ENCODE data around the gene SH3YL1.

The SH3YL1 gene

GRCh38 chr2:255195-255594, 8.6 kb downstream of the SH3YL1 start:
- DNase-seq: no peak

DNA sequence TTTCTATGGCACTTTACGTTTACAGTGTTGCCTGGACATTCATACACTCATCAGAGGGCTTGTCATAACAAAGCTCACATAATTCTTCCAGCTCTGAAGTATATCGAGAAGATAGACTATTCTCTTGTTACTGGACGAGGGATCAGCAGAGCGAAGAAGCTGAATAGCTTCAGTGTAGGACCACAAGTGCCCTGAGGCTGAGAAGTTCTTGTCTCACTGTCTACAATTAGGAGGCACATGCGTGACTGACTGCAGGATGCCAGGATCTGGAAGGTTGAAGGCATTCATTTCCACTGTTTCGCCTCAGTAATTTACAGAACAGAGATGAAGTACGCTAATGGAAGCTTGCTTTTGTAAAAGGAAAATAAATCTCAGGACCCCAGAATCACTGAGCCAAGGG, 9.6 kb downstream of the SH3YL1 start:
- DNase-seq: no peak

DNA sequence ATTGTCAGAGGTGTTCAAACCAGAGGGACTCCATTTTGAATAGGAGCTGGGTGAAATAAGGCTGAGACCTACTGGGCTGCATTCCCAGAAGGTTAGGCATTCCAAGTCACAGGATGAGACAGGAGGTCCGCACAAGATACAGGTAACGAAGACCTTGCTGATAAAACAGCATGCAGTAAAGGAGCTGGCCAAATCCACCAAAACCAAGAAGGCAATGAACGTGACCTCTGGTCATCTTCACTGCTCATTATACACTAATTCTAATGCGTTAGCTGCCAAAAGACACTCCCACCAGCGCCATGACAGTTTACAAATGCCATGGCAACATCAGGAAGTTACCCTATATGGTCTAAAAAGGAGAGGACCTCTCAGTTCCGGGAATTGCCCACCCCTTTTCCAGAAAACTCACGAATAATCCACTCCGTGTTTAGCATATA, 10.6 kb downstream of the SH3YL1 start:
- no peak for DNase-seq

- DNase-seq: no peak
These were observed 11.7 kb downstream of the SH3YL1 start for GRCh38 chr2:252001-252602.

- DNase-seq: no peak
These were observed 14.2 kb downstream of the SH3YL1 start for GRCh38 chr2:249538-250042.

- DNase-seq: no peak
These were observed 15.1 kb downstream of the SH3YL1 start for GRCh38 chr2:248724-249123.

DNA sequence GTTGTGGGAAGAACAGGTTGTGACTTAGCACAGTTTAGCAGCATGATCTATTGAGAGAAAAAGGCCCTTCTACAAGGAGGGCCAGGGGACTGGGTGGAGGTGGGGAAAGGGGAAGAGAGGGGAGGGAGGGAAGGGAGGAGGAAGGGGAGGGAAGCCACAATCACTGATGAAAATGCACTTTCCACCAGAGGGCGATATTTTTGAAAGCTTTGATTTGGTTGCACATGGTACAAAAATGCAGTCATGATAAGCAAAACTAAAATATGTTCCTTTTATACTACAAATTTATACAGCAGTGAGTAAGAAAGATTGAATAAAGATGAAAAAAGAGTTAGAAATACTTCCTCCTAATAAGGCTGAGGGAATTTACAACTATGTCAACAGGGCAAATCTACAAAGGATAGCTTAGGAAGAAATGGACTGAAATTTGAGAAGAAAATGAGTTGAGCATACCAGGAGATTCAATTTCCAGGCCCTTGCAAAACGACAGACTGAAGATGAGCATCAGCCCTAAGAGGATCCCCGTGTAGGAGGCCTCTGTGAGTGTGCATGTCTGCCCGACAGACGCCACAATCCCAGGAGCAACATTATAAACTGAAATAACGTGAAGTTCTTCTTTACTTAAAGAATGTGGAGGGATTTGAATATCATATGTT, 17.2 kb downstream of the SH3YL1 start:
- peak; percentile 56 for DNase-seq

DNA sequence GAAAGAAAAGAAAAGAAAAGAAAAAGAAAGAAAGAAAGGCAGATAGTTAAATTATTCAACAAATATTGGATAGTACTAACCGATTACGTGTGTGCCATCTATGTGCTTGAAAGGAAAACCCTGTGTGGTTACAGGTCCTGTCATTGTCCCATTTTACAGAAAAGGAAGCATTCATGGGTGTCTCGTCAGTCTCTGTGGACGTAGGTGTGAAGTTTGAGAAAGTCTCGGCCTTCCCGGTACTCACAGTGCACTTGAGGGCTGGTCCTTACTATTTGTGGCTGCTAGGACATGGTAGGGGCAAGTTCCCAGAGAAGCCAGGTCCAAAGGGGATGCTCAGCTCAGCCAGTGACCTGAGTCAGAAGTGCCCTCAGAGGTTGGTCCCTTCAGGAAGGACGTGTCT, 19.3 kb downstream of the SH3YL1 start:
- DNase-seq: no peak

DNA sequence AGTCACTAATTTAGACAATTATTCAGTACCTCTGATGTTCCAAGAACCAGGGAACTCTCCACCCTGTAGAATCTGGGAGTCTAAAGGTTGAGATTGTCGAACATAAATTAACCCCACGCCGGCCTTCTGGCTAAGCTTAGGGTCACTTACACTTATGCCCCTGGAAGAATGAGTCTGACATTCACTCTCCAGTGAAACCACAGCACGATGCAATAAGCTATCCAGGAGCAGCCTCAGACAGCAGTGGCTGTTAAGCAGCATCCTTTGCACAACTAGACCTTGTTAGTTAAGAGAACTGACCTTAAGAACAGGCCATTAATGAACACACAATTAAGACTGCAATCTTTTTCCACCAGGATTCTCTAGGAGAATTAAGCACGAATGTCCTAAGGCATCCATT, 25.0 kb downstream of the SH3YL1 start:
- no peak for DNase-seq

DNA sequence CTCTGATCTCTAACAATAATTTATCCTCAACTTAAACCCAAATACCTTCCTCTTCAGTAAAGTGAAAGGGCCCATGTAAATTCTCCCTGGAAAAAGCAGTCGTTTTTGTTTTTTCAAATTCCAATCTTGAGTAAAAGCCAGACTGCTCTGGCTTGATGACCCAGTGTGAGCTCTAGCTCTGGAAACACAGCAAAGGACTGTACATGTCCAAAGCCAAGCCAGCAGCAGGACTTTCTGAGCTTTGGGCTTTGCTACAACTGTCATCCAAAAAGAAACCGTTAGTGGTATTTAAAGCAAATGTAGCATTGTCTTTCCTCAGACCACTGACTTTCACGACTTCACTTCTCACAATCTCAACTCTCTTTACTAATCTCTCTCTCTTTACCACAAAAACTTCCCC, 25.4 kb downstream of the SH3YL1 start:
- no peak for DNase-seq

DNA sequence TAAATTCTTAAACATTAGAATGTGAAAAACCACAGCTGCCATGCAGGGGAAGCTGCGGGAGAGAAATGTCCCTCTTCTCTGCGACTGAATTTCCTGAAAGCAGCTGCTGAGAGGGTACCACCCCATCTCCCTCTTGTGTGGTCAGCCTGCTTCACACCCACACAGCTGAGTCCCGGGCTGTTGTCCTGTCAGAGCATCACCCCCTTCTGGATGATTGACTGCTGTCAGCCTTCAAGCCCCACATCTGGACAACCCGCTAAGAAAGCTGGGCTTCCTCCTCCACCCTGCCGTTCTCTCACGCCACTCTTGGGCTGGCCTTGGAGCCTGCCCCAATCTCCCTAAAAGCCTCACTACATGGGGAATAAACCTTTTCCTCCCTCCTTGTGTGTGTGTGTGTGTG, 26.0 kb downstream of the SH3YL1 start:
- DNase-seq: no peak

DNA sequence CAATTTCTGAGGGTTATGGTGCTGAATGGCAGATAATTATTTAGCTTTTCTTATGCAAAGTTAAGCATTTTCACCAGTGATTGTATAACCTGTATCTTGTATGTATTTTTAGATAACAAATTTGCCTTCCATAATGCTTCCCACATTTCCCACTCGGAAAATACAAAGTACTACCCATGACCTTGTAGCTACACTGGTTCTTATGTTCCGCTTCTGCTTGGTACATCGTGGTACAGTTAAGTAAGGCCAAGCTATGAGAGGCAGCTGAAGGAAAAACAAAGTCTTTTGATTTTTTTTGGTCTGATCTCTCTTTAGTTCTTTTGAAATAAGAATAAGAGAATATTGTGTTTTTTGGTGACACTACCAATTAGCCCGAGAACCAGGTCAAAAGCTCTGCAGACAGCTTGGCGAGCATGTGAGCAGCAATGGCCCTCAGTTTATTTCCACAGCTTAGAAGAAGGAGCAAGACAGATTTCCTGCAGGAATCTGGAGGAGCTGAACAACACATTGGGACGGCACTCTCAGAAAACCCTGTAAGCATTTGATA, 26.8 kb downstream of the SH3YL1 start:
- no peak for DNase-seq

GRCh38 chr2:234421-234820, 29.4 kb downstream of the SH3YL1 start:
- DNase-seq: no peak

- DNase-seq: no peak
These were observed 30.8 kb downstream of the SH3YL1 start for GRCh38 chr2:233030-233429.

- no peak for DNase-seq
These were observed 32.2 kb downstream of the SH3YL1 start for GRCh38 chr2:231521-232185.

GRCh38 chr2:228518-229278, 35.1 kb downstream of the SH3YL1 start:
- DNase-seq: no peak

- DNase-seq: no peak
These were observed 35.7 kb downstream of the SH3YL1 start for GRCh38 chr2:228115-228514.

DNA sequence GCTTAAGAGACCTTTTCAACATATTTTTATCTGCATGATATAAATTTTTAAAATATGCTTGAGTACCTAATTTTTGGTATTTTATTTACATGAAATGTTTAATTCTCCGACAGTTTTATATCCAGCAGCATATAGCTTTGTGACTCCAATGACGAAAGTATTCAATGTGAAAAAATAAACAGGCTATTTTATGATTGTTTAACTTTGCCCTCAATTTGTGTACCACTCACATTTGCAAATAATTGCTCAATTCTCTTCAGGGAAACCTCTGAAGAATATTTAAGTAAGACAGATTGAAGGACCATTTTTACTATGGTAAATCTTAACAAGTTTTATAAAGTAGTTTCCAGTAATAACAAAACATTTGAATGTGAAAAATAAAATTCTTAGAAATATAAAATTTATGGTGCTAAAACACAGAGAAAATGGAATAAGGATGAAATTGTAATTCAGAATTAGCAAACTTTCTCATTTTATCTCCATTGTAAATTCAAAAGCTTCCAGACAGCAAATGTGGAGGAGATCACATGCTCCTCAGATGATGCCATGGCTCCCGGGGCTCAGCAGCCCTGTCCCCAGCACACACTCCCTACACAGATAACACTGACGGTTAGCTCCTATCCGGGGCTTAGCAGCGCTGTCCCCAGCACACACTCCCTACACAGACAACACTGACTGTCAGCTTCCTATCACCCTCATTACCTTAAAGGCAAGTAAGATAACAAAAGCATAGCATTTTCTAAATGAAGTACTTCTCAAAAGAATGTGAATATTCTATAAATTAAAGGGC, 39.7 kb downstream of the SH3YL1 start:
- no peak for DNase-seq

DNA sequence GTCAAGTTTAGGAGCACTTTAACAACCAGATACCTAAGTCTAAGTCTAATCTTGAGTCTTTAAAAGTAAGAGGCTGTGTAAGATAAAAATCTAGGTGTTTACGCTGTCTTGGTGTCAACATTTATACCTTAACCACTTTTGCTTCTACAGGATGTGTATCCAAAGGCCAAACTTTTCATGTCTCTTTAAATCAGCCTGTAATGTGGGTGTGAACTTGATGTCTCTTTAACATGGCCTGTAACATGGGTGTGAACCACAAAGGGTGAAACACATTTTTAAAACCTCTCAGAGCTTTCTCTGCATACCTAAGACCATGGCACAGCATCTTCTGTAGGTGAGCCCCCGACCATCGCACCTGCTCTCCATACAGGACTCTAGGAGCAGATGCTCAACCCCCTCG, 40.4 kb downstream of the SH3YL1 start:
- DNase-seq: no peak

DNA sequence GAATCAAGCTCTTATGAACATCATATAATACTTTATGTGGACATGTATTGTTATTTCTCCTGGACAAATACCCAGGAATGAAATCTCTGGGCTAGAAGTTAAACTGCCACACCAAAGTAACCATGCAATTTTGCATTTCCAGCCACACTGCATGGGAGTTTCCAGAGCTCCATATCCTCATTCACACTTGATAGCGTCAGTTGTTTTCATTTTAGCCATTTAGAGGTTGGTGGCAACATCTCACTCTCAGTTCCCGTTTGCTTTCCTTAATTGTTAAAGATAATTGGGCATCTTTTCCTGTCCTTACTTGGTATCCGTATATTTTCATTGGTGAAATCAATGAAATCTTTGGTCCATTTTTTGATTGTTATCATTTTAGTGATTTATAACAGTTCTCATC, 47.8 kb downstream of the SH3YL1 start:
- no peak for DNase-seq

DNA sequence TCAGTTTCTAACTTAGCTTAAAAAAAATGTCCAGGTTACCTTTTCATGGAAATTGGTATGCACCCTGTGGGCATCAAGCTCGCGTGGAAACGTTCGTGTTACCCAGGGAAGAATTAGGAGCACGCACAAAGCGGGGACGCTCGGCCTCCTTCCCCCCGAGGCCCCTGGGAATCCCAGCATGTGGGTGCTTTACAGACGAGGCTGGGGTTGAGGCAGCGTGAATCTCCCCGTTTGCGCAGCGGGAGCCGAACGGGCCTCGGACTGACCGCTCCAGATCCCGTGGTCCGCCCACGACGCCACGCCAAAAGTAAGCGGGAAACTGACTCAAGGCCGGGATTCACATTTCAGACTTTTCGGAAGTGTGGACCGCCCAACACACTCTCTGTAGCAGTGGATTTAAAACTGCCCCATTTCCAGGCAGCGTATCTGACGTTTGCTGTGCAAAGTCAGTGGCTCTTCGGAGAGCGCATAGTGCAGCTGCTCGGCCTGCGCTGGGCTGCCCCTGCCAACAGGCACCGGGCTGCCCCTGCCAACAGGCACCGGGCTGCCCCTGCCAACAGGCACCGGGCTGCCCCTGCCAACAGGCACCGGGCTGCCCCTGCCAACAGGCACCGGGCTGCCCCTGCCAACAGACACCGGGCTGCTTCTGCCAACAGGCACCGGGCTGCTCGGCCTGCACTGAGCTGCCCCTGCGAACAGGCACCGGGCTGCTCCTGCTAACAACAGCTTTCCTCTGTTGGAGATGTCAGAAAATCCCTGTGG, 49.7 kb downstream of the SH3YL1 start:
- no peak for DNase-seq
